Measurements from ENCODE around the gene SSUH2. TPM values are rescaled to one million over a fixed set of nuclear protein-coding genes. Genes with fewer than 3 reads are reported as not detected.
"Not testable (repeated sequence)": the region's sequence is repeated elsewhere in the genome, so short reads cannot be mapped to it uniquely, and the experiment has no call there.

The SSUH2 gene
- total RNA-seq, 3 donors from 2014 or later = 0.15 to 0.33 TPM; not detected in 1

- DNase-seq (ENCODE audit: low spot score in 2 of 2) = no peak
- no peaks in the 10 kb centered on the region for H3K9me3 ChIP-seq
- intact Hi-C loops (cut with DNase I; ENCODE audit: low total_unique reads) = no loop called here
- no peaks in the 10 kb centered on the region for H3K27me3 ChIP-seq
- H3K4me1 ChIP-seq = no peaks in the 10 kb centered on the region
- H3K27ac ChIP-seq = no peak overlapping the region
- no peaks in the 10 kb centered on the region for H3K36me3 ChIP-seq
- no peak for TF ChIP-seq CTCF (IDR thresholded peaks at IDR 0.05)
- TF ChIP-seq POLR2A (IDR thresholded peaks at IDR 0.05) = no peak
- no peak for TF ChIP-seq POLR2AphosphoS5 (IDR thresholded peaks at IDR 0.05)
- H3K4me3 ChIP-seq = no peak overlapping the region
Observed at GRCh38 chr3:8659242-8659641, 14.6 kb upstream of the SSUH2 start.

- Histone ChIP-seq H3K4me3 (no peak overlapping the region), H3K9me3 (no peaks in the 10 kb centered on the region), H3K27ac (peak overlapping the region; percentile 40 to 61), H3K4me1 (no peaks in the 10 kb centered on the region), H3K36me3 (no peaks in the 10 kb centered on the region), H3K27me3 (no peaks in the 10 kb centered on the region)
- no peak for TF ChIP-seq CTCF (IDR thresholded peaks at IDR 0.05)
- TF ChIP-seq POLR2A (IDR thresholded peaks at IDR 0.05) = no peak
- TF ChIP-seq POLR2AphosphoS5 (IDR thresholded peaks at IDR 0.05) = no peak
- intact Hi-C loops (cut with DNase I; ENCODE audit: low total_unique reads) = no loop called here
- peak; percentile 27 to 62 for DNase-seq (ENCODE audit: low spot score in 2 of 2)
Observed at GRCh38 chr3:8658306-8659212, 14.0 kb upstream of the SSUH2 start.

DNA sequence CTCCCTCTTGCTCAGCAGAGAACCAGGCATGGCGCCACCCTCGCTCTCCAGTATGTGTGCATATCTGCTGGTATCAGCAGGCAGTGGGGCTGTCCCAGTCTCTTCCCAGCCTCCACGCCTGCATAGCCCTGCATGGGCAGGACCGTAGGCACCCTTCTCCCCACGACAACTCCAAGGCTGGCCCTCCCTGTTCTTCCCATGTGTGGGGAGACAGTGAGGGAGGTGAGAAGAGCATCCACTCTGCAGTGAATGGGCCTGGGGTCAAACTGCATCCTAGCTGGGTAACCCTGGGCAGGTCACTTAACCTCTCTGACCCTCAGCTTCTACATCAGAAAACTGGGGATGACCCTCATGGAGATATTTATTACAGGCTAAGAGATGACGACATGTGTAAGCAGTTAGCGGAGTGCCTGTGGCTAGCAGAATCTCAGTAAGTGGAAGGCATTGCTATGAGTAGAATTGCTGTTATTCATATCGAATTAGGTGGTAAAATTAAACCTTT is 13.3 kb upstream of the SSUH2 start:
- intact Hi-C loops (cut with DNase I; ENCODE audit: low total_unique reads) = no loop called here
- H3K4me3 ChIP-seq = no peak overlapping the region
- H3K36me3 ChIP-seq = no peaks in the 10 kb centered on the region

GRCh38 chr3:8656240-8656639 is 11.6 kb upstream of the SSUH2 start:
- Histone ChIP-seq H3K9me3 (no peaks in the 10 kb centered on the region), H3K27me3 (no peaks in the 10 kb centered on the region), H3K4me3 (no peak overlapping the region), H3K36me3 (no peaks in the 10 kb centered on the region), H3K4me1 (no peaks in the 10 kb centered on the region), H3K27ac (peak overlapping the region in 1 of 2 donors; percentile 21)
- no peak for TF ChIP-seq CTCF (IDR thresholded peaks at IDR 0.05)
- TF ChIP-seq POLR2AphosphoS5 (IDR thresholded peaks at IDR 0.05) = no peak
- no peak for TF ChIP-seq POLR2A (IDR thresholded peaks at IDR 0.05)
- intact Hi-C loops (cut with DNase I; ENCODE audit: low total_unique reads) = no loop called here
- DNase-seq (ENCODE audit: low spot score in 2 of 2) = no peak

More for the DNA sequence above, 13.3 kb upstream of the SSUH2 start:
- H3K27me3 ChIP-seq = no peaks in the 10 kb centered on the region
- TF ChIP-seq POLR2A (IDR thresholded peaks at IDR 0.05) (no peak), CTCF (IDR thresholded peaks at IDR 0.05) (no peak), POLR2AphosphoS5 (IDR thresholded peaks at IDR 0.05) (no peak)
- peak overlapping the region; percentile 40 to 61 for H3K27ac ChIP-seq
- no peak for DNase-seq (ENCODE audit: low spot score in 2 of 2)
- H3K9me3 ChIP-seq = no peaks in the 10 kb centered on the region
- H3K4me1 ChIP-seq = no peaks in the 10 kb centered on the region

- no peak for DNase-seq (ENCODE audit: low spot score in 2 of 2)
- H3K4me1 ChIP-seq = no peaks in the 10 kb centered on the region
- TF ChIP-seq POLR2A (IDR thresholded peaks at IDR 0.05) = no peak
- TF ChIP-seq CTCF (IDR thresholded peaks at IDR 0.05) = no peak
- TF ChIP-seq POLR2AphosphoS5 (IDR thresholded peaks at IDR 0.05) = no peak
- intact Hi-C loops (cut with DNase I; ENCODE audit: low total_unique reads) = no loop called here
- no peaks in the 10 kb centered on the region for H3K9me3 ChIP-seq
- H3K4me3 ChIP-seq = no peak overlapping the region
- H3K27ac ChIP-seq = peak overlapping the region in 1 of 2 donors; percentile 8
- H3K36me3 ChIP-seq = no peaks in the 10 kb centered on the region
- no peaks in the 10 kb centered on the region for H3K27me3 ChIP-seq
Observed at GRCh38 chr3:8655387-8655835, 10.8 kb upstream of the SSUH2 start.

- H3K4me3 ChIP-seq; H3K9me3 ChIP-seq; H3K36me3 ChIP-seq; DNase-seq (ENCODE audit: low spot score in 2 of 2); intact Hi-C loops (cut with DNase I; ENCODE audit: low total_unique reads); H3K27ac ChIP-seq; H3K4me1 ChIP-seq; H3K27me3 ChIP-seq: not testable (repeated sequence)
Observed at GRCh38 chr3:8654572-8655329, 10.2 kb upstream of the SSUH2 start.
